NOMO-1 treated with dmso at 0.1 percent for 144 hours (cell line): ENCODE measurements around the gene RPTOR.

Source experiments
- DNase-seq: peaks from one replicate; lab custom pipeline; 2025; ENCODE audit not compliant: unreplicated experiment; lab: John Stamatoyannopoulos, UW

The RPTOR gene

GRCh38 chr17:80885947-80886582 lies 341.4 kb downstream of the RPTOR start:
- no peak for DNase-seq

GRCh38 chr17:80886641-80887573 lies 342.3 kb downstream of the RPTOR start:
- DNase-seq: no peak

- DNase-seq: no peak
These were observed 343.1 kb downstream of the RPTOR start for GRCh38 chr17:80887639-80888175.

- DNase-seq: no peak
These were observed 343.9 kb downstream of the RPTOR start for GRCh38 chr17:80888276-80889160.

- DNase-seq: no peak
These were observed 344.9 kb downstream of the RPTOR start for GRCh38 chr17:80889231-80890195.

- DNase-seq: no peak
These were observed 345.7 kb downstream of the RPTOR start for GRCh38 chr17:80890196-80890920.

GRCh38 chr17:80890921-80891396 lies 346.3 kb downstream of the RPTOR start:
- no peak for DNase-seq

GRCh38 chr17:80891397-80892018 lies 346.9 kb downstream of the RPTOR start:
- peak; percentile 69 for DNase-seq

- peak; percentile 93 for DNase-seq
These were observed 347.6 kb downstream of the RPTOR start for GRCh38 chr17:80892019-80892855.

GRCh38 chr17:80892900-80893603 lies 348.4 kb downstream of the RPTOR start:
- no peak for DNase-seq

- no peak for DNase-seq
These were observed 349.2 kb downstream of the RPTOR start for GRCh38 chr17:80893604-80894438.

GRCh38 chr17:80894439-80894721 lies 349.7 kb downstream of the RPTOR start:
- no peak for DNase-seq

GRCh38 chr17:80894726-80895125 lies 350.1 kb downstream of the RPTOR start:
- no peak for DNase-seq

GRCh38 chr17:80895366-80895765 lies 350.7 kb downstream of the RPTOR start:
- no peak for DNase-seq

GRCh38 chr17:80898716-80899115 lies 354.1 kb downstream of the RPTOR start:
- no peak for DNase-seq
